Peyer's patch (tissue), 4 donors: ENCODE results near the gene GPAM. TPM values are rescaled to one million over a fixed set of nuclear protein-coding genes. Genes with fewer than 3 reads are reported as not detected.

Experiments used
- DNase-seq, 3 donors: peaks; one replicate each; pipeline ENCODE4 v3.0.0-alpha.2; 2017 to 2019
- H3K27ac ChIP-seq, 4 donors: fragments of 200-600 bp; sonication (generic); one replicate each; pipeline ENCODE4 v1.5.1; 2016 to 2019
- H3K27me3 ChIP-seq, 2 donors: fragments of 200-600 bp; sonication (generic); one replicate each; pipeline ENCODE4 v1.5.1; 2019
- H3K36me3 ChIP-seq, 3 donors: fragments of 200-600 bp; sonication (generic); one replicate each; pipeline ENCODE4 v1.5.1; 2016 to 2019
- H3K4me1 ChIP-seq, 4 donors: fragments of 200-600 bp; sonication (generic); one replicate each; pipeline ENCODE4 v1.5.1; 2016 to 2019
- H3K4me3 ChIP-seq, 4 donors: fragments of 200-600 bp; sonication (generic); 1 replicate in 3 of 4; 2 replicates in 1 of 4; pipeline ENCODE4 v1.5.1; 2016 to 2019; ENCODE audit warnings: mild to moderate bottlenecking in 1 of 4
- H3K9me3 ChIP-seq, 4 donors: fragments of 200-600 bp; sonication (generic); one replicate each; pipeline ENCODE4 v1.5.1; 2016 to 2019; ENCODE audit warnings: mild to moderate bottlenecking in 1 of 4
- POLR2A ChIP-seq, 2 donors: fragments of 450-650 bp; IDR thresholded peaks; one replicate each; pipeline ENCODE4 v1.5.1; 2017; ENCODE audit warnings: antibody characterized with exemption in 2 of 2, mild to moderate bottlenecking in 2 of 2, moderate library complexity in 2 of 2
- total RNA-seq, 4 donors: library from RNA; depleted of rRNA; stranded (reverse); fragments of >200 nt; gene quantifications; one replicate each; pipeline ENCODE4 v1.1.0, GENCODE V29; 2016
- TF ChIP-seq, protein P1 (sequence below), 6 experiments: fragments of 450-650 bp in 4 of 6; fragments of 200-600 bp in 2 of 6; sonication (generic) in 1 of 6; IDR thresholded peaks; one replicate each; pipeline ENCODE4 v1.5.1; 2017 to 2019; ENCODE audit warnings: antibody characterized with exemption in 6 of 6, mild to moderate bottlenecking in 3 of 6, moderate library complexity in 1 of 6

Gene GPAM
- total RNA-seq, 4 donors from 2014 or later = 3.3 to 13.7 (median 6.4) TPM

DNA sequence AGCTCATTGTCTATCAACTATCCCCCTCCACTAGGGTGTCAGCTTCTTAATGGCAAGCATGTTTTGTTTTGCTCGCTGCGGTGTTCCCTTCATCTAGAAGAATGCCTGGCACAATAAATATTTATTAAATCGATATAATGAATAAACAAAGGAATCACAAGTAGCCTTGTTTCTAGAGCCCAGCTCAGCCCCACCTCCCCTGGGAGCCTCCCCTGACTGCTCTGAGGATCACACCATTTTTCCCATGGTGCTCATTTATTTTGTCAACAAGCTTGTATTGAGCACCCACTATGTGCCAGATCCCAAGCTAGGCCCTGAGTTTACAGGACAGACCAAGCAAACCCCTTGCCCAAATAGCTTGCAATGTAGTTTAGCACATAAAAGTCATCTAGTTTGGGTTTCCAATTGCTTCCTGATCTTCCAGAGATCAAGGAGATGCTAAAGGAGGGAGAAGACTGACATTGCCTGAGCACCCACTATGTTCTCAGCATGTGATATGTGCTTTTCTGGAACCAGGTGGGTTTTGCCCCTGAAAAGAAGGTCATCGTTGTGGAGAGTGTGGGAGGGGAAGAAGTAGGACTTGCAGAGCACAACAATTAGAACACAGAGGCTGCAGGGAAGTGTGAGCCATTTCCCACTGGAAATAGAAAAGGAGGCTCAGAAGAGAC lies 42.3 kb upstream of the GPAM start:
- Histone ChIP-seq H3K9me3 (no peaks in the 10 kb centered on the region), H3K27ac (no peak overlapping the region)

DNA sequence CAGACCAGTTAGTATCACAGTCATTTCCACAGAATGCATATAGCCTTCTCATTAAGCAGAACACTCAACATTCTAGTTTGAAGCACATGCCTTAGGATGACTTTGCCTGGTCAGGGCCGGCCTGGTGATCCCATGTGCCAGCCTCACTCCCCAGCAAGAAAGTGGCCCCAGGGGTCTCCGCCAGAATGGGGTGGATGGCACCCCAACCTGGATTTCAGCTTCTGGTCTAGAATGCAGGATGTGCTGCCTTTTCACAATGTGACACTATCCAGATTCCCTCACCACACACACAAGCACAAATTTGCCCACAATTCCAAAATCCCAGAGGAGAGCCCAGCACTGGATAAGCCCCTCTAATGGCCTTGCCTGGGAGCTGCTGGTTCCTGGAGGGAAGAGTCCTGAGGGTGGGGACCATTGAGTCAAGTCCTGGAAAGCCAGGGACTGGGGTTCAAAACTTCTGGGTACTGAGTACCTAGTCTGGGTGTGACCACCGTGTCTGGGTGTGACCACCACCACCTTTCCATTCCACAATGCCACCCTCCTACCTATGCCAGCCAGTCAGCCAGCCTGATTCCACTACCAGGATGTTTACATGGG lies 41.5 kb upstream of the GPAM start:
- Histone ChIP-seq H3K27ac (no peak overlapping the region), H3K27me3 (no peaks in the 10 kb centered on the region), H3K4me1 (no peaks in the 10 kb centered on the region), H3K4me3 (peak overlapping the region in 1 of 4 donors; percentile 8), H3K9me3 (peaks cover 0 to 4% (median 0%) of the 10 kb centered on the region in 4 donors), H3K36me3 (no peaks in the 10 kb centered on the region)
- no peak for DNase-seq
- TF ChIP-seq, protein P1, sequence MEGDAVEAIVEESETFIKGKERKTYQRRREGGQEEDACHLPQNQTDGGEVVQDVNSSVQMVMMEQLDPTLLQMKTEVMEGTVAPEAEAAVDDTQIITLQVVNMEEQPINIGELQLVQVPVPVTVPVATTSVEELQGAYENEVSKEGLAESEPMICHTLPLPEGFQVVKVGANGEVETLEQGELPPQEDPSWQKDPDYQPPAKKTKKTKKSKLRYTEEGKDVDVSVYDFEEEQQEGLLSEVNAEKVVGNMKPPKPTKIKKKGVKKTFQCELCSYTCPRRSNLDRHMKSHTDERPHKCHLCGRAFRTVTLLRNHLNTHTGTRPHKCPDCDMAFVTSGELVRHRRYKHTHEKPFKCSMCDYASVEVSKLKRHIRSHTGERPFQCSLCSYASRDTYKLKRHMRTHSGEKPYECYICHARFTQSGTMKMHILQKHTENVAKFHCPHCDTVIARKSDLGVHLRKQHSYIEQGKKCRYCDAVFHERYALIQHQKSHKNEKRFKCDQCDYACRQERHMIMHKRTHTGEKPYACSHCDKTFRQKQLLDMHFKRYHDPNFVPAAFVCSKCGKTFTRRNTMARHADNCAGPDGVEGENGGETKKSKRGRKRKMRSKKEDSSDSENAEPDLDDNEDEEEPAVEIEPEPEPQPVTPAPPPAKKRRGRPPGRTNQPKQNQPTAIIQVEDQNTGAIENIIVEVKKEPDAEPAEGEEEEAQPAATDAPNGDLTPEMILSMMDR (IDR thresholded peaks at IDR 0.05) = no peak
- TF ChIP-seq POLR2A (IDR thresholded peaks at IDR 0.05) = no peak

More for the DNA sequence above, 42.3 kb upstream of the GPAM start:
- H3K4me3 ChIP-seq = no peak overlapping the region
- no peak for DNase-seq
- no peaks in the 10 kb centered on the region for H3K27me3 ChIP-seq
- H3K4me1 ChIP-seq = no peaks in the 10 kb centered on the region
- no peaks in the 10 kb centered on the region for H3K36me3 ChIP-seq
- no peak for TF ChIP-seq POLR2A (IDR thresholded peaks at IDR 0.05)
- TF ChIP-seq, protein P1 (IDR thresholded peaks at IDR 0.05) = no peak

DNA sequence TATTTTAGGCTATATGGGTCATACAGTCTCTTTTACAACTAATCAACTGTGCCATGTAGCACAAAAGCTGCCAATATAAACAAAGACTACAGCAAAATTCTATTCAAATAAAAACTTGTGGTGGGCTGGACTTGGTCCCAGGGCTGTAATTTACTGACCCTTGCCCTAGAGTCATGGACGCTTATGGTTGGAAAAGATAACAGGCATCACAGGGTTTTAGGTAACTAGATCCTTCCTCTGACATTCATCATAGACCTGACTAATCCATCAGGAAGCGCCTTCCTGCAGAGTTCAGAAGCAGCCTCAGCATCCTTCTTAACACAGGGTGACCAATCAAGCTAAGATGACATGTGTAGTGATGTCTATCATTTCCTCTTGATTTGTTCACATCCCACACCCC lies 40.2 kb upstream of the GPAM start:
- Histone ChIP-seq H3K27me3 (no peaks in the 10 kb centered on the region), H3K9me3 (peaks cover 0 to 6% (median 0%) of the 10 kb centered on the region in 4 donors), H3K4me3 (no peak overlapping the region), H3K36me3 (no peaks in the 10 kb centered on the region), H3K27ac (no peak overlapping the region), H3K4me1 (no peaks in the 10 kb centered on the region)
- TF ChIP-seq, protein P1 (IDR thresholded peaks at IDR 0.05) = no peak
- no peak for TF ChIP-seq POLR2A (IDR thresholded peaks at IDR 0.05)
- DNase-seq = no peak

GRCh38 chr10:112222799-112223198 lies 39.2 kb upstream of the GPAM start:
- Histone ChIP-seq H3K4me1 (no peaks in the 10 kb centered on the region), H3K27ac (no peak overlapping the region), H3K27me3 (no peaks in the 10 kb centered on the region), H3K4me3 (no peak overlapping the region), H3K9me3 (peaks cover 0 to 6% (median 0%) of the 10 kb centered on the region in 4 donors), H3K36me3 (no peaks in the 10 kb centered on the region)
- TF ChIP-seq POLR2A (IDR thresholded peaks at IDR 0.05) = no peak
- TF ChIP-seq, protein P1 (IDR thresholded peaks at IDR 0.05) = no peak
- no peak for DNase-seq

DNA sequence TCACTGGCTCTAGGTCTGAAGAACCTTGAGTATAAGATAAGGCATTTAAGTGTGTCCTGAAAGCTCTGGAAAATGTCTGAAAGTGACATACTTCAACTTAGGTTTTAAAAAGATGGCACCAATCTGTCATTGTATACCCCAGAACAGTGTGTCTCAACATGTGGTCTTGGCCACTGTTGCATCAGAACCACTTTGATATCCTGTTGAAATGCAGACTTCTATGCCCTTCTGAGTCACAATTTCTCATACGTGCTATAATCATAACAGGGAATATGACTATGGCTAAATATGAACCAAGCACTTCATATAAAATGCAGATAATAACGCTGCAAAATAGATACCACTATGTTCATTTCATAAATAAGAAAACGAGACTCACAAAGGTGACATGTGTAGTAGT lies 38.0 kb upstream of the GPAM start:
- no peaks in the 10 kb centered on the region for H3K36me3 ChIP-seq
- H3K27ac ChIP-seq = no peak overlapping the region
- DNase-seq = no peak

More for the DNA sequence above, 38.0 kb upstream of the GPAM start:
- peaks cover 0 to 6% (median 0%) of the 10 kb centered on the region in 4 donors for H3K9me3 ChIP-seq
- TF ChIP-seq, protein P1 (IDR thresholded peaks at IDR 0.05) = no peak
- TF ChIP-seq POLR2A (IDR thresholded peaks at IDR 0.05) = no peak
- no peak overlapping the region for H3K4me3 ChIP-seq
- no peaks in the 10 kb centered on the region for H3K4me1 ChIP-seq
- H3K27me3 ChIP-seq = no peaks in the 10 kb centered on the region
